HepG2 (cell line): ENCODE measurements around the gene UBP1. TPM values are rescaled to one million over a fixed set of nuclear protein-coding genes. Genes with fewer than 3 reads are reported as not detected.

ENCODE experiments used
- AGO2 ChIP-seq: fragments of 200-400 bp; formaldehyde crosslinking; optimal IDR thresholded peaks from 2 replicates; pipeline ENCODE3; 2017; ENCODE audit warnings: mild to moderate bottlenecking, low read depth, low read length, moderate library complexity
- HNF4A ChIP-seq: sonication (generic); formaldehyde crosslinking; IDR thresholded peaks from 2 replicates; pipeline ENCODE4 v1.4.0; 2020; ENCODE audit warnings: missing genetic modification reagents
- RARA ChIP-seq: IDR thresholded peaks from 2 replicates; pipeline ENCODE4 v1.6.1; 2016; ENCODE audit warnings: missing genetic modification reagents, missing compliant biosample characterization
- RNF219 ChIP-seq: sonication (generic); formaldehyde crosslinking; IDR thresholded peaks from 2 replicates; pipeline ENCODE4 v1.5.0; 2020; ENCODE audit warnings: mild to moderate bottlenecking, missing genetic modification reagents
- STAT5B ChIP-seq: sonication (generic); formaldehyde crosslinking; IDR thresholded peaks from 2 replicates; pipeline ENCODE4 v1.4.0; 2020; ENCODE audit warnings: missing genetic modification reagents
- THAP8 ChIP-seq: sonication (generic); formaldehyde crosslinking; IDR thresholded peaks from 2 replicates; pipeline ENCODE4 v1.5.1; 2020; ENCODE audit warnings: missing genetic modification reagents, mild to moderate bottlenecking, borderline replicate concordance
- TIGD3 ChIP-seq: sonication (generic); formaldehyde crosslinking; IDR thresholded peaks from 2 replicates; pipeline ENCODE4 v1.5.1; 2020; ENCODE audit warnings: mild to moderate bottlenecking, missing genetic modification reagents, borderline replicate concordance
- ZNF274 ChIP-seq: sonication (generic); formaldehyde crosslinking; IDR thresholded peaks from 2 replicates; pipeline ENCODE4 v1.5.1; 2020; ENCODE audit warnings: mild to moderate bottlenecking, missing genetic modification reagents
- ZNF629 ChIP-seq: sonication (generic); formaldehyde crosslinking; conservative IDR thresholded peaks from 2 replicates; pipeline ENCODE4 v1.5.0; 2020; ENCODE audit warnings: missing genetic modification reagents
- ZNF660 ChIP-seq: sonication (generic); formaldehyde crosslinking; IDR thresholded peaks from 2 replicates; pipeline ENCODE4 v1.5.1; 2020; ENCODE audit warnings: mild to moderate bottlenecking, low read depth, missing genetic modification reagents, borderline replicate concordance
- ZNF709 ChIP-seq: sonication (generic); formaldehyde crosslinking; IDR thresholded peaks from 2 replicates; pipeline ENCODE4 v1.5.0; 2020; ENCODE audit warnings: mild to moderate bottlenecking, missing genetic modification reagents
- polyA plus RNA-seq, 8 experiments: library from polyadenylated mRNA; depleted of rRNA in 3 of 8; stranded (reverse) in 7 of 8; unstranded in 1 of 8; fragments of >200 nt; fragmentation: Illumina TruSeq in 4 of 8; extraction: Trizol in 4 of 8; gene quantifications; 2 replicates each; pipeline versions ENCODE4 v1.2.1 to v1.2.3, GENCODE V29; 2011 to 2016; ENCODE audit warnings: low read depth in 4 of 8, missing spikeins in 1 of 8, mixed read lengths in 1 of 8; ENCODE audit not compliant: insufficient read depth in 1 of 8
- total RNA-seq, 5 experiments: library from RNA; depleted of rRNA; stranded (reverse); fragments of >200 nt; fragmentation: Illumina TruSeq; extraction: Trizol; gene quantifications; 2 replicates each; pipeline ENCODE4 v1.2.3, GENCODE V29; 2016; ENCODE audit warnings: low read depth in 1 of 5
- TF ChIP-seq, protein P1 (sequence below), 2 experiments: sonication (generic) in 1 of 2; formaldehyde crosslinking in 1 of 2; IDR thresholded peaks; 2 replicates each; pipeline versions ENCODE4 v1.6.1 to v1.9.0; 2014 to 2022; ENCODE audit warnings: antibody characterized with exemption in 1 of 2, borderline replicate concordance in 1 of 2, inconsistent platforms in 1 of 2, low read depth in 1 of 2, missing genetic modification reagents in 1 of 2

The UBP1 gene
- total and polyA plus RNA-seq, 2 of the 13 experiments (the other 11 are each of a cell fraction or from before 2014, with no cell fraction given), result 48.3 to 79.9 TPM

DNA sequence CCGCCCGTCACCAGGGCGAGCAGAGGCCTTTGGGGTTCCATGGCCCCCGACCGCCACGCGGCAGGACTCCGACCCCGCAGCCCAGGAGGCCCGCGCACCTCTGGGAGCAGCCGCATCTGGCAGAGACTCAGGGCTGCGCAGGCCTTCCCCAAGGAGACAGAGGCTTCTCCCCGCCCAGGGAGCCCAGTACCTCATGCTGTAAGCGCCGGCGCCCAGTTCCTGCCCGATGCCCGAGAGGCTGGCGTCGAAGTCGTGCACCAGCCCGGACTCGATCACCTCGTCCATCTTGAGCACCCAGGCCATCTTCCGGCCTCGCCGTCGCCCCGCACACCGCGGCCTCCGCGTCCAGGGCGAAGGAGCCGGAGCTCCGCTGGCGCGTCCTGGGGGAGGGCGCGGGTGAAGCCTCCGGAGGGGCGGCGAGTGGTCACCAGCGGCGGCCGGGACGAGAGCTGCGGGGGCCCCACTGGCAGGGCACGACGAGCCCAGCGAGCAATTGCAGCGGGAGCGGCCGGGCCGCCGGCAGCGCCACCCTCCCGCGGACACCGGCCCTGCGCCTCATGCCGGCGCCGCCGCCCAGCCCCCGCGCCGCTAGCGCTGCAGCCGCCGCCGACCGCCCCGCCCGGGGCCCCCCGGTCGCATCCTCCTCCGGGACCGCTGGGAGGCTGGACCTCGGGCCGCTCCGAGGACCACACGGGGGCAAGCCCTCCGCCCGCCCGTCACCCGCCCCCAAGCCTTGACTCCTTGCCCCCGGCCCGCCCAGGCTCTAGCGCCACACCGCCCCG is 468 bp downstream of the UBP1 start (continued):
- TF ChIP-seq, protein P1, sequence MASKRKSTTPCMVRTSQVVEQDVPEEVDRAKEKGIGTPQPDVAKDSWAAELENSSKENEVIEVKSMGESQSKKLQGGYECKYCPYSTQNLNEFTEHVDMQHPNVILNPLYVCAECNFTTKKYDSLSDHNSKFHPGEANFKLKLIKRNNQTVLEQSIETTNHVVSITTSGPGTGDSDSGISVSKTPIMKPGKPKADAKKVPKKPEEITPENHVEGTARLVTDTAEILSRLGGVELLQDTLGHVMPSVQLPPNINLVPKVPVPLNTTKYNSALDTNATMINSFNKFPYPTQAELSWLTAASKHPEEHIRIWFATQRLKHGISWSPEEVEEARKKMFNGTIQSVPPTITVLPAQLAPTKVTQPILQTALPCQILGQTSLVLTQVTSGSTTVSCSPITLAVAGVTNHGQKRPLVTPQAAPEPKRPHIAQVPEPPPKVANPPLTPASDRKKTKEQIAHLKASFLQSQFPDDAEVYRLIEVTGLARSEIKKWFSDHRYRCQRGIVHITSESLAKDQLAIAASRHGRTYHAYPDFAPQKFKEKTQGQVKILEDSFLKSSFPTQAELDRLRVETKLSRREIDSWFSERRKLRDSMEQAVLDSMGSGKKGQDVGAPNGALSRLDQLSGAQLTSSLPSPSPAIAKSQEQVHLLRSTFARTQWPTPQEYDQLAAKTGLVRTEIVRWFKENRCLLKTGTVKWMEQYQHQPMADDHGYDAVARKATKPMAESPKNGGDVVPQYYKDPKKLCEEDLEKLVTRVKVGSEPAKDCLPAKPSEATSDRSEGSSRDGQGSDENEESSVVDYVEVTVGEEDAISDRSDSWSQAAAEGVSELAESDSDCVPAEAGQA (IDR thresholded peaks at IDR 0.05; ENCODE audit: low read depth), result no peak
- TF ChIP-seq, protein P1 (CRISPR knock-in tag; IDR thresholded peaks at IDR 0.05; ENCODE audit: borderline replicate concordance), result no peak
- TF ChIP-seq ZNF274 (CRISPR knock-in tag) (0 out of 2 replicates have a peak, but pooled peaks have one; percentile 56), THAP8 (CRISPR knock-in tag) (no peak), TIGD3 (peak; percentile 42; the same call in 1 of the 2 replicates), ZNF660 (CRISPR knock-in tag) (no peak), RARA (no peak), STAT5B (no peak), HNF4A (CRISPR knock-in tag) (peak; percentile 40; the same call in 1 of the 2 replicates), RNF219 (CRISPR knock-in tag) (no peak), ZNF709 (peak; percentile 35; the same call in 1 of the 2 replicates), AGO2 (peak; percentile 94), ZNF629 (CRISPR knock-in tag) (no peak)
